Uterus (tissue), 4 donors: ENCODE data around the gene PTGIS. TPM values are rescaled to one million over a fixed set of nuclear protein-coding genes. Genes with fewer than 3 reads are reported as not detected.
A peak's percentile ranks its signal among the peaks of the same experiment; 100 is the strongest.

ENCODE experiments used
- DNase-seq, 2 donors: peaks; one replicate each; pipeline ENCODE4 v3.0.0-alpha.2; 2019 to 2020
- H3K27ac ChIP-seq, 2 donors: fragments of 200-600 bp; sonication (generic); 1 replicate in 1 of 2; 2 replicates in 1 of 2; pipeline ENCODE4 v1.5.1; 2016 to 2018
- H3K27me3 ChIP-seq, 2 donors: fragments of 200-600 bp; sonication (generic); one replicate each; pipeline ENCODE4 v1.5.1; 2018 to 2019; ENCODE audit warnings: control low read depth in 1 of 2
- H3K36me3 ChIP-seq, 2 donors: fragments of 200-600 bp; sonication (generic); one replicate each; pipeline ENCODE4 v1.5.1; 2019; ENCODE audit warnings: control low read depth in 1 of 2
- H3K4me1 ChIP-seq, 2 donors: fragments of 200-600 bp; sonication (generic); one replicate each; pipeline ENCODE4 v1.5.1; 2018 to 2019; ENCODE audit warnings: control low read depth in 1 of 2
- H3K4me3 ChIP-seq, 2 donors: fragments of 200-600 bp; sonication (generic); 1 replicate in 1 of 2; 2 replicates in 1 of 2; pipeline ENCODE4 v1.5.1; 2018 to 2019; ENCODE audit warnings: mild to moderate bottlenecking in 1 of 2
- H3K9me3 ChIP-seq, 2 donors: fragments of 200-600 bp; sonication (generic); one replicate each; pipeline ENCODE4 v1.5.1; 2019; ENCODE audit warnings: control low read depth in 1 of 2
- POLR2A ChIP-seq, 2 donors: fragments of 450-650 bp; IDR thresholded peaks; one replicate each; pipeline ENCODE4 v1.6.1; 2016; ENCODE audit warnings: antibody characterized with exemption in 2 of 2, mild to moderate bottlenecking in 1 of 2, moderate library complexity in 1 of 2
- intact Hi-C: fragments of 100-400 bp; cut with DNase I; formaldehyde crosslinking; loops from one replicate; pipeline ENCODE4 v1.15.1; 2023; ENCODE audit warnings: low total_unique reads
- total RNA-seq, 4 donors: library from RNA; depleted of rRNA in 3 of 4; stranded (reverse); fragments of >200 nt in 3 of 4; gene quantifications; one replicate each; pipeline versions ENCODE4 v1.1.0 to v1.2.4, GENCODE V29; 2014 to 2023
- TF ChIP-seq, protein P1 (sequence below), 4 experiments: fragments of 200-600 bp in 2 of 4; fragments of 450-650 bp in 2 of 4; sonication (generic) in 2 of 4; IDR thresholded peaks; one replicate each; pipeline ENCODE4 v1.5.1; 2016 to 2019; ENCODE audit warnings: antibody characterized with exemption in 4 of 4, mild to moderate bottlenecking in 2 of 4, moderate library complexity in 1 of 4
- donor health status: DM: yes; HTN: yes; CAD: no.

The PTGIS gene
- total RNA-seq, 4 donors from 2014 or later: 64.7 to 460 (median 140) TPM

DNA sequence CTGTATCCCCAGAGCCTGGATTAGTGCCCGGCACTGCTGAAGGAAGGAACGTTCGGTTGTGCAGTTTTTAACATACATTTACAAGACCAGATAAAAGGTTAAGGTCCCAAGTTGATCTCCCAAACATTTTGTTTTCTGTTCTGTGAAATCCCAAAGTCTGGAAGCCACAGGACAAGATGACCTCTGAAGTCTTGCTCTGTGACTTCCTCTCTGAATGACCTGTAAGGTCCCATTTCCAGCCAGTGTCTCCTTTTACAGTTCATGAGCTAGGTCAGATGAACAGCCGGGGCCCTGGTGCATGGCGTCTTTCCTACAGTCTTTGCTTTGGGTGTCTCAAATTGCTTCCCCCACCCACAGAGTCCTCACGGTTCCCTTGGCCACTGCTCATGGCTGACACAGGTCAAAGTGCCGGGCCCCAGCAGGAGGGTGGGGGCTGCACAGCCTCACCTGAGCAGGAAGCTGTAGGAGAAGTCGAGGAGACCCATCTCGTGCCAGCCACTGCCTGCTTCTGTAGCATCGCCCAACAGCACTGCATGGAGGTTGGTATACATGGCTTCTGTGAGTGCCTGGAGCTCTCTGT, 24.0 kb downstream of the PTGIS start:
- no peak overlapping the region for H3K4me3 ChIP-seq
- H3K9me3 ChIP-seq: no peaks in the 10 kb centered on the region
- no peaks in the 10 kb centered on the region for H3K4me1 ChIP-seq
- H3K36me3 ChIP-seq: no peaks in the 10 kb centered on the region
- intact Hi-C loops: loop anchor here (5.0 to 10.0 kb wide), 2 partner anchors 63 to 341 kb away; no protein-coding TSS in a partner anchor
- TF ChIP-seq POLR2A (IDR thresholded peaks at IDR 0.05): no peak
- TF ChIP-seq, protein P1, sequence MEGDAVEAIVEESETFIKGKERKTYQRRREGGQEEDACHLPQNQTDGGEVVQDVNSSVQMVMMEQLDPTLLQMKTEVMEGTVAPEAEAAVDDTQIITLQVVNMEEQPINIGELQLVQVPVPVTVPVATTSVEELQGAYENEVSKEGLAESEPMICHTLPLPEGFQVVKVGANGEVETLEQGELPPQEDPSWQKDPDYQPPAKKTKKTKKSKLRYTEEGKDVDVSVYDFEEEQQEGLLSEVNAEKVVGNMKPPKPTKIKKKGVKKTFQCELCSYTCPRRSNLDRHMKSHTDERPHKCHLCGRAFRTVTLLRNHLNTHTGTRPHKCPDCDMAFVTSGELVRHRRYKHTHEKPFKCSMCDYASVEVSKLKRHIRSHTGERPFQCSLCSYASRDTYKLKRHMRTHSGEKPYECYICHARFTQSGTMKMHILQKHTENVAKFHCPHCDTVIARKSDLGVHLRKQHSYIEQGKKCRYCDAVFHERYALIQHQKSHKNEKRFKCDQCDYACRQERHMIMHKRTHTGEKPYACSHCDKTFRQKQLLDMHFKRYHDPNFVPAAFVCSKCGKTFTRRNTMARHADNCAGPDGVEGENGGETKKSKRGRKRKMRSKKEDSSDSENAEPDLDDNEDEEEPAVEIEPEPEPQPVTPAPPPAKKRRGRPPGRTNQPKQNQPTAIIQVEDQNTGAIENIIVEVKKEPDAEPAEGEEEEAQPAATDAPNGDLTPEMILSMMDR (IDR thresholded peaks at IDR 0.05): no peak
- no peaks in the 10 kb centered on the region for H3K27me3 ChIP-seq
- peak overlapping the region; percentile 52 to 74 for H3K27ac ChIP-seq
- no peak for DNase-seq

DNA sequence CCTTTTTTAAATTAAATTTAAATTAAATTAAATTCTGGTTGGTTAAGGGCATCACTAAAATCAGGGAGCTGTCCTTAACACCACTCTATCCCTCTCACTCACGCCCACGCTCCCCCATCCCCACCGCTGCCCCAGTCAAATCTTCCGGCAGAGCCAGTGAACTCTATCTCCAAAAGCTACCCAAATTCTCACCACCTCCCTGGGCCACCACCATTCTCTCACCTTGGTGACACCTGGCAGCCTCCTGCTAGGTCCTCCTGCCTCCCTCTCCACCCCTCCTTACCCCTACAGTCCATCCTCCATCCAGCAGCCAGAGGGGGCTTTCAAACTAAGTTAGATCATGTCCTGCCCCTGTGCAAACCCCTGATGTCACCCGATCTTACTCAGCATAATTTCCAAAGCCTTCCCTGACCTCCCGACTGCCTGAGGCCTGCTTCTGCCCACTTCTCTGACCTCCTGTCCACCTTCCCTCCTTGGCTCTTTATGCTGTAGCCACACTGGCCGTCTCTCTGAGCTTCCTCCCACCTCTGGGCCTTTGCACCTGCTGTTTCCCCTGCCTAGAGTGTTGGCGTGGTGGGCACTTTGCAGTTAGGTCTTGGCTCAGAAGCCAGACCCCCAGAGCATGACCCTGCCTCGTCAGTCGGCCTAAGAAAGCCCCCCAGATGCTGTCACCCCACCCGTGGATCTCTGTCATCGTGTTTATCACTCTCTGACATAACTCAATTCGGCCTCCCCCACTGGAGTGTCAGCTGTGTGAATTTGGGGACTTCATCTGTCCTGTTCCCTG, 24.7 kb downstream of the PTGIS start:
- no peaks in the 10 kb centered on the region for H3K36me3 ChIP-seq
- no peak overlapping the region for H3K4me3 ChIP-seq
- no peaks in the 10 kb centered on the region for H3K4me1 ChIP-seq
- no peaks in the 10 kb centered on the region for H3K9me3 ChIP-seq
- intact Hi-C loops: loop anchor here (5.0 to 10.0 kb wide), 2 partner anchors 64 to 342 kb away; no protein-coding TSS in a partner anchor
- H3K27me3 ChIP-seq: no peaks in the 10 kb centered on the region
- DNase-seq: no peak
- peak overlapping the region; percentile 52 to 74 for H3K27ac ChIP-seq
- TF ChIP-seq, protein P1 (IDR thresholded peaks at IDR 0.05): no peak
- no peak for TF ChIP-seq POLR2A (IDR thresholded peaks at IDR 0.05)

DNA sequence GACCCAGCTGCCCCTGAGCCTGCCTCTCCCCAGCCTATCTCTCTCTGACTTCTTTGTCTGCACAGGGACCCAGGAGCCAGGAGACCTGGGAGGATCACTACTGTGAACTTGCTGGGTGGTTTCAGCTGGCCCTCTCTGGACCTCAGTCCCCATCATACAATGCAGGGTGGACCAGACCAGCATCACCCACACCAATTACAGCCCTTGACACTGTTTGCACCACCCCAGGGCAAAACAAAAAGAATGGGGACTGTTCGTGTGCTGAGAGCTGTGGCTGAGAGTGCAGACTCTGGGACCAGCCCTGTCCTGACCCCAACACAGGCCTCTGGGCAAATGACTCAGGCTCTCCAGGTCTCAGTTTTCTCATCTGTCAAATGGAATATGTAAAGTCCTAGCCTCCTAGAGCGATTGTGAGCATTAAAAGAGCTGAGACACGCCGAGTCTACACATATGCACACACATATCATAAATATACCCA, 25.4 kb downstream of the PTGIS start:
- Histone ChIP-seq H3K4me1 (no peaks in the 10 kb centered on the region), H3K27me3 (no peaks in the 10 kb centered on the region), H3K9me3 (no peaks in the 10 kb centered on the region), H3K4me3 (no peak overlapping the region), H3K36me3 (no peaks in the 10 kb centered on the region), H3K27ac (peak overlapping the region; percentile 43 to 74)
- TF ChIP-seq, protein P1 (IDR thresholded peaks at IDR 0.05): no peak
- TF ChIP-seq POLR2A (IDR thresholded peaks at IDR 0.05): no peak
- DNase-seq: no peak
- intact Hi-C loops: loop anchor here (5.0 to 10.0 kb wide), 2 partner anchors 65 to 342 kb away; no protein-coding TSS in a partner anchor

DNA sequence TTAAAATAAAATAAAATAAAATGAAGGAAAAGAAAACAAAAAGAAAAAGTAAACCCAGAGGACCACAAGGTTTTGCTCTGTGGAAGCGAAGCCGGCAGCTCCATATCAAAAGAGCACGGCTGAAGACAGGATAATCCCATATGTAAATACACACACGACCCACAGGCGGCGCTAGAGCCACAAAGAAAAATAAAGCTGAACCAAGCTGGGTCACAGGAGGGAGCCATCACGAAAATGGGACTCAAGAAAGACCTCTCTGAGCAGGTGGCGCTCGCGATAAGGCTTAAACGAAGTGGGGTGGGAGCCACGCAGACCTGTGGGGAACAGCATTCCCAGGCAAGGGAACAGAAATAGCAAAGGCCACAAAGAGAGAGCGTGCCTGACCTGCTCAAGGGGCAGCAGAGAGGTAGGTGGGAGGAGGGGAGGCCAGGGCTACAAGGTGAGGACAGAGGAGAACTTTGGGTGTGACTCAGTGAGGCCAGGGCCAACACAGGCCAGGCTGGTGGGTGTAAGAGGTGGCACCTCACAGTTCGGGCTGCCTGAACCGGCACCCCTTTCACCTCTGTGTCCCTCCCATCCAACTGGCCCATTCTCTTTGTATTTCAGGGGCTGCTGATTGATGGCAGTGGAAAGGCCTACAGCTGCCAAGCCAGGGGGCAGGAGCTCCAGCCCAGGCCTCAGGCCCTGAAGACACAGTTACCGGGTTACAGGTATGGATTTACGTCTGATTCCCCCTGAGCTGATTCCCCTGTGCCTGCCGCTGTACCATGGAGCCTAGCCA, 26.0 kb downstream of the PTGIS start:
- H3K9me3 ChIP-seq: no peaks in the 10 kb centered on the region
- H3K36me3 ChIP-seq: no peaks in the 10 kb centered on the region
- no peaks in the 10 kb centered on the region for H3K27me3 ChIP-seq
- peak overlapping the region; percentile 43 to 74 for H3K27ac ChIP-seq
- DNase-seq: peak; percentile 78 to 83
- TF ChIP-seq POLR2A (IDR thresholded peaks at IDR 0.05): no peak
- TF ChIP-seq, protein P1 (IDR thresholded peaks at IDR 0.05): peak; percentile 87 to 97 (median 92)
- intact Hi-C loops: loop anchor here (5.0 to 10.0 kb wide), 2 partner anchors 65 to 343 kb away; no protein-coding TSS in a partner anchor
- no peak overlapping the region for H3K4me3 ChIP-seq
- H3K4me1 ChIP-seq: no peaks in the 10 kb centered on the region
